ENCODE measurements around the gene ST3GAL5. TPM values are rescaled to one million over a fixed set of nuclear protein-coding genes. Genes with fewer than 3 reads are reported as not detected.
"Not testable (repeated sequence)": the region's sequence is repeated elsewhere in the genome, so short reads cannot be mapped to it uniquely, and the experiment has no call there.

ST3GAL5 gene
- total RNA-seq, result 1 to 10 TPM; 3.6 to 5.3 (median 4.4) TPM

GRCh38 chr2:85888684-85889626, at the start of gene ST3GAL5:
Gene ST3GAL5 (minus strand): TSS chr2:85888990. CDS start chr2:85888905, 85 bp downstream.
- peak within 1 kb of the TSS; percentile 86 for H3K4me3 Mint-ChIP-seq
- DNase-seq (peak; percentile 98), ATAC-seq (peak; percentile 80 to 82)
- H3K27me3 Mint-ChIP-seq (ENCODE audit: low read depth), result no peaks in the 10 kb centered on the region
- H3K9me3 Mint-ChIP-seq, result no peaks in the 10 kb centered on the region
- peaks cover 57% of the 10 kb centered on the region for H3K4me1 Mint-ChIP-seq (ENCODE audit: low read depth)
- no peaks in the 10 kb centered on the region for H3K36me3 Mint-ChIP-seq (ENCODE audit: insufficient read depth)

- Mint-ChIP-seq H3K4me1 (ENCODE audit: low read depth) (peaks cover 6% of the 10 kb centered on the region), H3K36me3 (ENCODE audit: insufficient read depth) (peaks cover 10% of the 10 kb centered on the region), H3K9me3 (peaks cover 19% of the 10 kb centered on the region), H3K27me3 (ENCODE audit: low read depth) (no peaks in the 10 kb centered on the region), H3K4me3 (no peak overlapping the region)
- DNase-seq (no peak), ATAC-seq (no peak)
Observed at GRCh38 chr2:85938456-85938855, 49.7 kb upstream of the ST3GAL5 start.

DNA sequence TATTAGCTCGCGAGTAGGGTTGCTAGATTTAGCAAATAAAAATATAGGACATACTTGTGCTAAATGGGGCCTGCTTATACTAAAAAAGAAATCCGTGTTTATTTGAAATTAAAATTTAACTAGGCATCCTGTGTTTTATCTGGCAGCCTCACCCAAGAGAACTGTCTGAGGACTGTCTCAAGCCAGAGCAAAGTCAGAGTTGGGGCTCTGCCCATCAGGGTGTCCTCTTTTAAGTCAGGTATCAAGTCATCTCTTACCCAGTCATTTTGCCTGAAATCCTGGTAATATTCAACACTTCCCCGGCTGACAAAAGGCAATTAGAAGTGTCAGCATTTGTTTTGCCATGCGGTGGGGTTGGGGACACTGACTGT, 48.3 kb upstream of the ST3GAL5 start:
- no peak for ATAC-seq
- H3K27me3 Mint-ChIP-seq (ENCODE audit: low read depth), result no peaks in the 10 kb centered on the region

DNA sequence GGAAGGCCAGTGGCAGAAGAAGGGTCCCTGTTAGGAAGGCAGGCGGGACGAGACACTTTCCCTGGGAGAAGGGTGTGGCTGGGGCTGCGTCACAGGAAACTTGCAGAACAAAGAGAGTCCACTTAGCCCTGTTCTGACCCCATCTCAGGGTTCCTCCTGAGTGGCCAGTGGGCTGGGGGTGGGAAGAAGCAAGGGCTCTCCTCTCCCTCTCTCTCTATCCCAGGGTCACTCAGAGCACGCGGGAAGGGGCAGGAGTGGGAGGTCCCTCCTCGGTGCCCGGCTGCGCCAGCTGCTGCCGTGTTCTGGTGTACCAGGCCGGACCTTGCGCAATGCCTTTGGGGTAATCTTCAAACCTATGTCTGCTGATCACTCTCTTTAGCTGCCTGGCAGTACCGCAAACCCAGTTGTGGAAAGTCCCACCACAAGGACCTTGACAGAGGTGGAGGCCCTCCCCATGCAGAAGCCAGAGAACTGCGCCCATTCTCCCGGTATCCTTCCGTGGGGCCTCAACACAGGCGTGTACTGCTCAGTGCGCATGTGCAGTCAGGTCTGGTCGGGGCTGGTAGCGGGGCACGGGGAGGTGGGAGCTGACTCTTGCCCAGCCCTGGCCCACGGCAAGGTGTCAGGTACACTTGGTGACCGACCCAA, 47.8 kb upstream of the ST3GAL5 start:
- no peak for DNase-seq

More for the DNA sequence above, 48.3 kb upstream of the ST3GAL5 start:
- Mint-ChIP-seq H3K9me3 (peaks cover 9% of the 10 kb centered on the region), H3K36me3 (ENCODE audit: insufficient read depth) (peaks cover 1% of the 10 kb centered on the region), H3K4me3 (no peak overlapping the region), H3K4me1 (ENCODE audit: low read depth) (peaks cover 13% of the 10 kb centered on the region)
- DNase-seq, result no peak

DNA sequence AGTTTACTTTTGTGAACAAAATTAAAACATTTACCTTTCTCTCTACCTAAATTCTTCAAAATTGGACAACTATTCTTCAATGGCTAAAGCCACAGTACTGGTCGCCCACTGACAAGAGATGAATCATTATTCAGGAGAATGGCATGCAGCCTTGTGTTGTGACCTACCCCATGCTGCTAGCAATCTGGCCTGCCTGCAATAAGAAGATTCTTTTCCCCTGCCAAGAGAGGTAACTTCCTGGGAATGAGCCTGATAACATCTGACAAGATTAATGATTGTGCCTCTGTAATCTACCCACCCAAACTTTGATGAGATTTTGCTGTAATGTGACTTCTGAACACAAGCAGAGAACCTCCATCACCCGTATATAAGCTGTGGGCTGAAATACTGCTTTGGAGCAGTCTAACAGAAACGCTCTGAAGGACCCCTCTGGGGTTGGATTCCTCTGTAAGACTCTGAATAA, 47.0 kb upstream of the ST3GAL5 start:
- Mint-ChIP-seq H3K4me3 (no peak overlapping the region), H3K4me1 (ENCODE audit: low read depth) (peaks cover 13% of the 10 kb centered on the region), H3K27me3 (ENCODE audit: low read depth) (no peaks in the 10 kb centered on the region), H3K9me3 (no peaks in the 10 kb centered on the region), H3K36me3 (ENCODE audit: insufficient read depth) (no peaks in the 10 kb centered on the region)
- ATAC-seq (no peak), DNase-seq (no peak)

More for the DNA sequence above, 47.8 kb upstream of the ST3GAL5 start:
- Mint-ChIP-seq H3K36me3 (ENCODE audit: insufficient read depth) (peaks cover 1% of the 10 kb centered on the region), H3K9me3 (peaks cover 4% of the 10 kb centered on the region), H3K27me3 (ENCODE audit: low read depth) (no peaks in the 10 kb centered on the region), H3K4me3 (no peak overlapping the region), H3K4me1 (ENCODE audit: low read depth) (peaks cover 13% of the 10 kb centered on the region)
- ATAC-seq, result no peak

GRCh38 chr2:85935170-85935745, 46.5 kb upstream of the ST3GAL5 start:
- H3K36me3 Mint-ChIP-seq (ENCODE audit: insufficient read depth), result no peaks in the 10 kb centered on the region
- peaks cover 13% of the 10 kb centered on the region for H3K4me1 Mint-ChIP-seq (ENCODE audit: low read depth)
- no peak for ATAC-seq
- H3K9me3 Mint-ChIP-seq, result no peaks in the 10 kb centered on the region
- H3K4me3 Mint-ChIP-seq, result no peak overlapping the region
- DNase-seq, result no peak
- no peaks in the 10 kb centered on the region for H3K27me3 Mint-ChIP-seq (ENCODE audit: low read depth)

GRCh38 chr2:85933753-85934594, 45.2 kb upstream of the ST3GAL5 start:
- ATAC-seq, result peak in 1 of 2 donors; percentile 66
- no peak for DNase-seq
- no peaks in the 10 kb centered on the region for H3K9me3 Mint-ChIP-seq
- H3K4me1 Mint-ChIP-seq (ENCODE audit: low read depth), result peaks cover 13% of the 10 kb centered on the region
- H3K36me3 Mint-ChIP-seq (ENCODE audit: insufficient read depth), result no peaks in the 10 kb centered on the region
- H3K4me3 Mint-ChIP-seq, result no peak overlapping the region
- no peaks in the 10 kb centered on the region for H3K27me3 Mint-ChIP-seq (ENCODE audit: low read depth)

DNA sequence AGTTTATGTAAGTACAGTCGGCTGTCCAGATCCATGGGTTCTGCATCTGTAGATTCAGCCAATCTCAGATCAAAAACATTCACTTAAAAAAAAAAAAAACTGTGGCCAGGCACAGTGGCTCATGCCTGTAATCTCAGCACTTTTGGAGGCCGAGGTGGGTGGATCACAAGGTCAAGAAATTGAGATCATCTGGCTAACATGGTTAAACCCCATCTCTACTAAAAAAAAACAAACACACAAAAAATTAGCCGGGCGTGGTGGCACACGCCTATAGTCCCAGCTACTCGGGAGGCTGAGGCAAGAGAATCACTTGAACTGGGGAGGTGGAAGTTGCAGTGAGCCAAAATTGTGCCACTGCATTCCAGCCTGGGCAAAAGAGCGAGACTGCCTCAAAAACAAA, 42.4 kb upstream of the ST3GAL5 start:
- not testable (repeated sequence) for H3K36me3 Mint-ChIP-seq (ENCODE audit: insufficient read depth); DNase-seq; H3K9me3 Mint-ChIP-seq; ATAC-seq; H3K27me3 Mint-ChIP-seq (ENCODE audit: low read depth); H3K4me3 Mint-ChIP-seq
- H3K4me1 Mint-ChIP-seq (ENCODE audit: low read depth), result peaks cover 16% of the 10 kb centered on the region

DNA sequence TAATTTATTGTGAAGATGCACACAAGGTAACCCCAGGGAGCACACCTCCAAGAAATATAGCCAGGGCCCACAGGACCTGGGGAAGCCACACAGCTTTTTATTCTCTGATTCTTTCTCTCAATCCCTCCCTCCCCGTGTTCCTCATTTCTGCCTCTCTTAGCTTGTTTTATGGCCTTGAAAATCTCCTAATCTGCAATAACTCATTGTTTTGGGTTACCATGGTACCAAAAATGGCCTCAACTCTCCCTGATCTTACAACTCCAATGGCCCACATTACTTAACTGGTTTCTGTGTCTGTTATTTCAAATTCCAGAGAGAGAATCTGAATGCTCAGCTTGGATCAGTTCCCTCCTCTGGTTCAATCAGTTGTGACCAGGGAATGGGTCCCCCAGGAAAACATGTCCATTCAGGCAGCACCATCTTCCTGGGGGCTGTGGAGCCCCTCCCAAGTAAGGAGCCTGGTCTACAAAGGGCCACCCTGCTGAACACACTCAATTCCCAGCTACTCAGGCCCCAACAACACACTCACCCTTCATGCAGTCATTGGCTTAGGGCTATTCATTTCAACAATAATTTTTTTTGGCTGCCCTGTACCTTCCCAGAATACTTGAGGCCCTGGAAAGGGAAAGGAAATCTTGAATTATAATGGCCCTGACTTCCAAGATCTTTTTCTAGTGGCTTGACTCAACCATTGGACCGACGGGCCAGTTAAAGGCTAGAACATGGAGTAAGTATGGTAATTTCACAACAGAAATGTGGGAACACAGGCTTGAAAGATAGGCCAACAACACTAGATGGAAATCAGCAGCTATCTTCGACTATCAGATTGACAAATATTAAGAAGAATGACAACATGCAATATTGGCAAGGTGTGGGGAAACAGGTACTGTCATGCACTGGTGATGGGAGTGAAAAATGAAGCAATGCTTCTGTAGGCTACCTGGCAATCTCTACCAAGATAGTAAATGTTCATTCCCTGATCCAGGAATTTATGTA, 41.6 kb upstream of the ST3GAL5 start:
- Mint-ChIP-seq H3K9me3 (no peaks in the 10 kb centered on the region), H3K27me3 (ENCODE audit: low read depth) (peaks cover 3% of the 10 kb centered on the region), H3K4me1 (ENCODE audit: low read depth) (peaks cover 16% of the 10 kb centered on the region), H3K4me3 (no peak overlapping the region), H3K36me3 (ENCODE audit: insufficient read depth) (no peaks in the 10 kb centered on the region)
- ATAC-seq (no peak), DNase-seq (no peak)

DNA sequence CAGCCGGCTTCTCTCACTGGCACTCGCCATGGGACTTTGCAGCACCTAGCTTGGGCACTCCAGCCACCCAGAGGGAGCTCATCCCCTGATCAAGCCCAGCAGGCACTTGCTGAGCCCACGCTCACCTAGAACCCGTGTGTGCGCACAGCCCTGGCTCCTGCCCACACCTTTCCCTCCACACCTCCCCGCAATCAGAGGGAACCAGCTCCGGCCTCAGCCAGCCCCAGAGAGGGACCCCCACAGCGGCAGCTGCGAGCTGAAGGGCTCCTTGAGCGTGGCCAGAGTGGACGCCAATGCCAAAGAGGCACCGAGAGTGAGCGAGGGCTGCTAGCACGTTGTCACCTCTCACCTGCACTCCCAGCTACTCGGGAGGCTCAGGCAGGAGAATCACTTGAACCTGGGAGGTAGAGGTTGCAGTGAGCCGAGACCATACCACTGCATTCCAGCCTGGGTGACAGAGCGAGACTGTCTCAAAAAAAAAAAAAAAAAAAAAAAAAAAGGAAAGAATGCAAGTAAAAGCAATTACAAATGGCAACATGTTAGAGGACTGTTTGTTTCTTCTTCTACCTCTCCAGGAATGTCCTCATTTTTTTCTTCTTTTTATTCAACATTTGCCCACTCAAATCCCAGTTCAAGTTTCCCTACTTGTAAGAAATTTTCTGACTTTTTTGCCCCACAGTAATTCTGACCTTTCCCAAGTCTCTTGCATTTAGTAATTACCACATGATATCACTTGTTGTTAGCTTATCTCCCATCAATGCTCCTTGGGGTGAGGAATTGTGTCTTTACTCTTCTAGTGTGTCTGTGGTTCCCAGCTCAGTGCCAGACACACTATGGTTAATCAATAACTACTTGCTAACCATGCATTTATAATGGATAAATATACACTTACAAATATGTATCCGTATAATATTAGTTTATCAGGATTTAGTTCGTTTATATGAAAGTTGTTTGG, 40.6 kb upstream of the ST3GAL5 start:
- Mint-ChIP-seq H3K27me3 (ENCODE audit: low read depth) (peaks cover 3% of the 10 kb centered on the region), H3K4me3 (no peak overlapping the region)

DNA sequence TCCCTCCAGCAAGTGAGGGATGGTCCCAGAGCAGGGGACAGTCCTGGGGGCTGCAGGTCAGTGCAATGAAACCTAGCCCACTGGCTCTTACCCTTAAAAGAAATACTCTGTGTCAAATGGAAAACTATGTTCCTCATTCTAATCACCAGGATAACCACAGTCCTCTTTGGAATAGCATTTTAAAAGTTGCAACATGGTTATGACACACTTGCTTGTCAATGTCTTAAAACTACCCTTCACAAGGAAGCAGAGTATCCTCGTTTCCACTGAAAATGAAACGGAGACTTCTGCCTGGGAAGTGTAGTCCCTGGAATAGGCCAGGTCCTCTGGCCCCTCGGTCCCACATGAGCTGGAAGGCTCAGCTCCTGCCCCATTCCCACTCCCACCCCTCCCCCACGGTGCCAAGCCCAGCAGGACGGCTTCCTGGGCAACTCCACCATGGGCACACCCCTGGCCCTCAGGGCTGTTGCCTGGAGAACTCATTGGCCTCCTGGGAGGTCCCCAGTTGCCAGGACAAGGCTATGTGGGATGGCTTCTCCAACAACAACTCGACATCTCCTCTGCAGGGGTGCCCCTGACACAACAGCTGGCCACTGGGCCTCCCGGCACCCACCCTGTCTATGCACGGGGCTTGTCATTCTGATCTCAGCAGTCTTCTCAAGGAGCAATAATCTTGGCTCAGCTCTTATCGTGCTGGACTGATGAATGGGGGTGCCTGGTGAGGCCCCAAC, 38.3 kb upstream of the ST3GAL5 start:
- ATAC-seq (no peak), DNase-seq (no peak)
- Mint-ChIP-seq H3K36me3 (ENCODE audit: insufficient read depth) (no peaks in the 10 kb centered on the region), H3K4me3 (no peak overlapping the region), H3K27me3 (ENCODE audit: low read depth) (peaks cover 3% of the 10 kb centered on the region), H3K4me1 (ENCODE audit: low read depth) (peaks cover 7% of the 10 kb centered on the region), H3K9me3 (no peaks in the 10 kb centered on the region)

More for the DNA sequence above, 40.6 kb upstream of the ST3GAL5 start:
- Mint-ChIP-seq H3K9me3 (no peaks in the 10 kb centered on the region), H3K36me3 (ENCODE audit: insufficient read depth) (no peaks in the 10 kb centered on the region), H3K4me1 (ENCODE audit: low read depth) (peaks cover 19% of the 10 kb centered on the region)
- no peak for DNase-seq
- ATAC-seq, result no peak

GRCh38 chr2:85926526-85926925, 37.7 kb upstream of the ST3GAL5 start:
- peaks cover 7% of the 10 kb centered on the region for H3K4me1 Mint-ChIP-seq (ENCODE audit: low read depth)
- no peak for ATAC-seq
- peaks cover 3% of the 10 kb centered on the region for H3K27me3 Mint-ChIP-seq (ENCODE audit: low read depth)
- H3K9me3 Mint-ChIP-seq, result no peaks in the 10 kb centered on the region
- DNase-seq, result no peak
- H3K36me3 Mint-ChIP-seq (ENCODE audit: insufficient read depth), result no peaks in the 10 kb centered on the region
- H3K4me3 Mint-ChIP-seq, result no peak overlapping the region

All from activated T-cell treated with anti-CD3 and anti-CD28 coated beads, Interleukin-2, amount 50 U/mL, for 4 hours (primary cell).